Thyroid gland (tissue), 4 donors: ENCODE data around the gene PLXNA1.

Experiments used
- CTCF ChIP-seq, 6 experiments: fragments of 200-600 bp in 3 of 6; fragments of 450-650 bp in 3 of 6; sonication (generic) in 3 of 6; IDR thresholded peaks; one replicate each; pipeline ENCODE4 v1.5.1; 2016 to 2019; ENCODE audit warnings: antibody characterized with exemption in 6 of 6, mild to moderate bottlenecking in 2 of 6, inconsistent platforms in 1 of 6, moderate library complexity in 1 of 6
- POLR2A ChIP-seq, 2 donors: fragments of 450-650 bp; IDR thresholded peaks; one replicate each; pipeline ENCODE4 v1.6.1; 2017; ENCODE audit warnings: antibody characterized with exemption in 2 of 2, mild to moderate bottlenecking in 2 of 2, moderate library complexity in 1 of 2

- no peak for TF ChIP-seq CTCF (IDR thresholded peaks at IDR 0.05)
- no peak for TF ChIP-seq POLR2A (IDR thresholded peaks at IDR 0.05)
These were observed 12.4 kb downstream of the PLXNA1 start for GRCh38 chr3:126995254-126995780.
